GM12878 (cell line): ENCODE results near the gene CTSC. TPM values are rescaled to one million over a fixed set of nuclear protein-coding genes. Genes with fewer than 3 reads are reported as not detected.
A peak's percentile ranks its signal among the peaks of the same experiment; 100 is the strongest.

Experiments
- ATAC-seq: fragments of 200-7000 bp; cut with Tn5 transposase; 3 replicates; pipeline ENCODE4 v1.9.1; 2020; ENCODE audit warnings: mild to moderate bottlenecking, moderate library complexity
- BruUV-seq: library from RNA; stranded (reverse); fragments of 400-500 nt; replicated peaks from 2 replicates; lab custom pipeline; 2021; lab: Mats Ljungman, UMichigan
- CTCF ChIA-PET: fragments of 300-600 bp; sonication (Branson Sonifier 250); formaldehyde crosslinking; extraction: SDS; loops from one replicate; lab custom pipeline; 2021; ENCODE audit warnings: inconsistent platforms; lab: Yijun Ruan, JAX
- POLR2A ChIA-PET: fragments of 350-600 bp; formaldehyde crosslinking; extraction: SDS; loops from one replicate; lab custom pipeline; 2021; ENCODE audit warnings: inconsistent platforms; lab: Charles Lee
- RAD21 ChIA-PET: fragments of 300-600 bp; sonication (Branson Sonifier 250); formaldehyde crosslinking; loops from one replicate; lab custom pipeline; 2023; ENCODE audit warnings: antibody characterized with exemption; ENCODE audit not compliant: unreplicated experiment; lab: Charles Lee
- SMC1A ChIA-PET: fragments of 300-600 bp; sonication (Branson Sonifier 250); formaldehyde crosslinking; loops from one replicate; lab custom pipeline; 2023; ENCODE audit not compliant: unreplicated experiment, uncharacterized antibody; lab: Charles Lee
- DNase-seq: peaks from one replicate; pipeline ENCODE4 v3.0.0-alpha.2; 2011; ENCODE audit warnings: low read depth, low spot score
- FAIRE-seq: peaks from 3 replicates; lab custom pipeline; 2011; peaks lifted over from hg19 to GRCh38; lab: Jason Lieb, UNC
- H2AFZ ChIP-seq: 2 replicates; pipeline ENCODE4 v1.6.0; 2011; ENCODE audit warnings: low read depth, low read length, control low read depth; ENCODE audit not compliant: control insufficient read depth
- H3K27ac ChIP-seq: 2 replicates; pipeline ENCODE4 v1.5.1; 2011; ENCODE audit warnings: control low read depth; ENCODE audit not compliant: control insufficient read depth, insufficient read depth
- H3K27me3 ChIP-seq, 2 experiments: replicated peaks in 1 of 2; 2 replicates each; pipeline versions ENCODE4 v1.6.0 to v1.6.1; 2011; ENCODE audit warnings: low read length in 1 of 2; ENCODE audit not compliant: control insufficient read depth in 2 of 2, insufficient read depth in 2 of 2
- H3K36me3 ChIP-seq, 2 experiments: 2 replicates each; pipeline ENCODE4 v1.5.1; 2011; ENCODE audit warnings: low read length in 1 of 2; ENCODE audit not compliant: control insufficient read depth in 2 of 2, insufficient read depth in 2 of 2
- H3K4me1 ChIP-seq: 2 replicates; pipeline ENCODE4 v1.6.1; 2011; ENCODE audit warnings: mild to moderate bottlenecking, low read length, moderate library complexity, mixed read lengths; ENCODE audit not compliant: control insufficient read depth, insufficient read depth
- H3K4me2 ChIP-seq: 2 replicates; pipeline ENCODE4 v1.6.0; 2011; ENCODE audit warnings: control low read depth; ENCODE audit not compliant: control insufficient read depth, insufficient read depth
- H3K4me3 ChIP-seq: fragments of 200-600 bp; sonication (generic); 2 replicates; pipeline ENCODE4 v1.5.1; 2016
- H3K79me2 ChIP-seq: 2 replicates; pipeline ENCODE4 v1.6.0; 2011; ENCODE audit warnings: low read length; ENCODE audit not compliant: control insufficient read depth, insufficient read depth
- H3K9ac ChIP-seq: 2 replicates; pipeline ENCODE4 v1.8.0; 2011; ENCODE audit warnings: low read length, control low read depth, mixed read lengths; ENCODE audit not compliant: control insufficient read depth, insufficient read depth
- H3K9me3 ChIP-seq: replicated peaks from 3 replicates; pipeline ENCODE4 v1.5.1; 2011; ENCODE audit warnings: mild to moderate bottlenecking, low read length; ENCODE audit not compliant: control insufficient read depth, insufficient read depth
- H4K20me1 ChIP-seq: 2 replicates; pipeline ENCODE4 v1.6.0; 2011; ENCODE audit not compliant: control insufficient read depth, insufficient read depth
- GATAD2B ChIP-seq: fragments of 450-650 bp; conservative IDR thresholded peaks from 2 replicates; pipeline ENCODE4 v1.6.1; 2017; ENCODE audit warnings: low read depth, mild to moderate bottlenecking, moderate library complexity
- HDAC2 ChIP-seq: fragments of 200-600 bp; sonication (generic); IDR thresholded peaks from 2 replicates; pipeline ENCODE4 v1.6.1; 2017
- MEF2B ChIP-seq: fragments of 450-650 bp; IDR thresholded peaks from 2 replicates; pipeline ENCODE4 v1.6.1; 2018; ENCODE audit warnings: mild to moderate bottlenecking, moderate library complexity; ENCODE audit not compliant: partially characterized antibody, poor library complexity, severe bottlenecking
- NFIC ChIP-seq: IDR thresholded peaks from 2 replicates; pipeline ENCODE4 v1.6.1; 2012; ENCODE audit warnings: low read depth, mild to moderate bottlenecking, inconsistent platforms, low read length, moderate library complexity
- SUPT20H ChIP-seq: IDR thresholded peaks from 2 replicates; pipeline ENCODE4 v1.6.1; 2011; ENCODE audit warnings: low read depth, mild to moderate bottlenecking, low read length, moderate library complexity, borderline replicate concordance; ENCODE audit not compliant: control insufficient read depth
- WGBS: methylation state at CpG from one replicate; pipeline ENCODE4 v1.1.6; 2016; ENCODE audit warnings: low lambda C conversion rate; ENCODE audit not compliant: insufficient replicate concordance, insufficient coverage; ENCODE audit errors: missing lambda C conversion rate; 5-methylcytosine and 5-hydroxymethylcytosine counted together
- in situ Hi-C: fragments of 300-500 bp; cut with MboI; formaldehyde crosslinking; loops from 9 replicates; pipeline ENCODE4 v1.14.3; 2018; ENCODE audit warnings: mixed read lengths
- intact Hi-C: fragments of 100-400 bp; cut with micrococcal nuclease; formaldehyde crosslinking; loops from one replicate; pipeline ENCODE4 v1.14.2; 2022; ENCODE audit not compliant: unreplicated experiment
- polyA plus RNA-seq, 11 experiments: library from polyadenylated mRNA; depleted of rRNA in 4 of 11; unstranded in 6 of 11; stranded (reverse) in 5 of 11; fragments of >200 nt; fragmentation: Nextera tagmentation in 4 of 11; fragmentation: Illumina TruSeq in 1 of 11; extraction: Ambion mirVana in 4 of 11; extraction: Trizol in 1 of 11; gene quantifications; 1 replicate in 1 of 11; 2 replicates in 10 of 11; pipeline versions ENCODE4 v1.2.1 to v1.2.3, GENCODE V29; 2011 to 2016; ENCODE audit warnings: inconsistent platforms in 2 of 11, missing spikeins in 2 of 11, low read depth in 1 of 11
- total RNA-seq, 4 experiments: library from RNA; depleted of rRNA in 3 of 4; stranded (reverse); fragments of >200 nt in 3 of 4; fragmentation: Illumina TruSeq in 1 of 4; extraction: Trizol in 1 of 4; gene quantifications; 2 replicates each; pipeline versions ENCODE4 v1.2.1 to v1.2.3, GENCODE V29; 2013 to 2021

The CTSC gene
- total and polyA plus RNA-seq, 10 of the 15 experiments (the other 5 are each of a cell fraction or from before 2014, with no cell fraction given), result 289 to 1,123 (median 430) TPM

DNA sequence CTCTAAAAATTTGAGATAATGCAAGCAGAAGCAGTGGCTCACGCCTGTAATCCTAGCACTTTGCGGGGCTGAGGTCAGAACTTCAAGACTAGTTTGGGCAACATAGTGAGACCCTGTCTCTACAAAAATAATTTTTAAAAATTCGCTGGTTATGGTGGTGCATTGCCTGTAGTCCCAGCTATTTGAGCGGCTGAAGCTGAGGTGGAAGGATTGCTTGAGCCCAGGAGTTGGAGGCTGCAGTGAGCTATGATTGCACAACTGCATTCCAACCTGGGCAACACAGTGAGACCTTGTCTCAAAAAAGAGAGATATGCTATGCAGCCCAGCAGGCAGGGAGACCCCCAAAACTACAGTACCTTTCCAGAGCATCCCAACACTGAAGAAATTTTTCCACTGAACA, 2.3 kb downstream of the CTSC start (continued):
- TF ChIP-seq GATAD2B, result no peak

- in situ Hi-C loops (no loop called here), intact Hi-C loops (no loop called here)
- ChIA-PET POLR2A (interaction anchor here (0.6 to 8.1 kb wide), 6 partner anchors 9 to 1122 kb away, joined by 3 to 116 read pairs (median 5); no protein-coding TSS in a partner anchor), SMC1A (interaction anchor here (1.0 to 7.6 kb wide), 11 partner anchors 11 to 101 kb away, joined by 3 to 101 read pairs (median 4); no protein-coding TSS in a partner anchor), CTCF (interaction anchor here (0.7 to 1.3 kb wide), 2 partner anchors 8 to 23 kb away, joined by 3 to 5 read pairs; no protein-coding TSS in a partner anchor), RAD21 (interaction anchor here (0.7 to 16.2 kb wide), 8 partner anchors 8 to 227 kb away, joined by 3 to 299 read pairs (median 4); no protein-coding TSS in a partner anchor)
- Histone ChIP-seq H3K9ac (peak overlapping the region; percentile 35), H3K4me1 (peaks cover 18% of the 10 kb centered on the region), H3K4me2 (peak overlapping the region; percentile 49), H3K36me3 (peaks cover 0 to 20% of the 10 kb centered on the region in 2 experiments; a peak in 3 of 4 replicates), H2AFZ (no peak overlapping the region), H3K9me3 (no peaks in the 10 kb centered on the region), H4K20me1 (no peaks in the 10 kb centered on the region), H3K27ac (peak overlapping the region; percentile 84), H3K27me3 (no peaks in the 10 kb centered on the region), H3K79me2 (peaks cover 91% of the 10 kb centered on the region), H3K4me3 (peak overlapping the region; percentile 77)
- ATAC-seq, result no peak
- WGBS, result 90% methylated on average over 2 of the region's 2 CpGs
- no peak for FAIRE-seq
- DNase-seq, result no peak
- no TSS peak for BruUV-seq
- no peak for TF ChIP-seq SUPT20H
- no peak for TF ChIP-seq NFIC
- peak; percentile 57 for TF ChIP-seq MEF2B
- no peak for TF ChIP-seq HDAC2
These were observed 3.7 kb downstream of the CTSC start for GRCh38 chr11:88333862-88334261.
